CD14-positive monocyte (primary cell): Measurements from ENCODE around the gene NAXE. TPM values are rescaled to one million over a fixed set of nuclear protein-coding genes. Genes with fewer than 3 reads are reported as not detected.

ENCODE experiments used
- DNase-seq, 3 donors: peaks; one replicate each; pipeline ENCODE4 v3.0.0-alpha.2; 2011 to 2022
- H2AFZ ChIP-seq: 2 replicates; pipeline ENCODE4 v1.6.0; 2012; ENCODE audit warnings: mild to moderate bottlenecking, low read depth, low read length, inconsistent platforms; ENCODE audit not compliant: insufficient read depth, poor library complexity, severe bottlenecking
- H3K27ac ChIP-seq, 2 donors: 1 replicate in 1 of 2; 2 replicates in 1 of 2; pipeline ENCODE4 v1.5.1; 2012 to 2013; ENCODE audit warnings: low read length in 2 of 2, control low read depth in 1 of 2, inconsistent platforms in 1 of 2, low read depth in 1 of 2, mild to moderate bottlenecking in 1 of 2
- H3K27me3 ChIP-seq, 2 donors: one replicate each; pipeline versions ENCODE4 v1.6.0 to v1.6.1; 2011 to 2013; ENCODE audit warnings: low read length in 2 of 2; ENCODE audit not compliant: control insufficient read depth in 2 of 2, insufficient read depth in 2 of 2
- H3K36me3 ChIP-seq, 2 donors: replicated peaks in 1 of 2; 1 replicate in 1 of 2; 2 replicates in 1 of 2; pipeline versions ENCODE4 v1.5.1 to v1.6.1; 2012 to 2013; ENCODE audit warnings: low read length in 2 of 2, control low read depth in 1 of 2, inconsistent platforms in 1 of 2, mild to moderate bottlenecking in 1 of 2; ENCODE audit not compliant: insufficient read depth in 2 of 2, control insufficient read depth in 1 of 2
- H3K4me1 ChIP-seq, 2 donors: 1 replicate in 1 of 2; 2 replicates in 1 of 2; pipeline versions ENCODE4 v1.5.1 to v1.6.1; 2012 to 2013; ENCODE audit warnings: low read length in 2 of 2, control low read depth in 1 of 2, inconsistent platforms in 1 of 2, mild to moderate bottlenecking in 1 of 2, moderate library complexity in 1 of 2; ENCODE audit not compliant: insufficient read depth in 2 of 2, control insufficient read depth in 1 of 2
- H3K4me2 ChIP-seq: replicated peaks from 2 replicates; pipeline ENCODE3; 2012; ENCODE audit warnings: low read length, moderate library complexity, mild to moderate bottlenecking; ENCODE audit not compliant: poor library complexity, severe bottlenecking; ENCODE audit errors: extremely low read depth
- H3K4me3 ChIP-seq, 3 experiments: fragments of 200-600 bp in 1 of 3; sonication (generic) in 1 of 3; replicated peaks in 1 of 3; 1 replicate in 2 of 3; 2 replicates in 1 of 3; pipeline ENCODE4 v1.5.1; 2011 to 2013; ENCODE audit warnings: low read length in 3 of 3, mild to moderate bottlenecking in 3 of 3, control low read depth in 2 of 3, low read depth in 2 of 3, inconsistent platforms in 1 of 3, moderate library complexity in 1 of 3
- H3K79me2 ChIP-seq: 2 replicates; pipeline ENCODE4 v1.6.0; 2012; ENCODE audit warnings: mild to moderate bottlenecking, control low read depth, inconsistent platforms, low read length, moderate library complexity; ENCODE audit not compliant: insufficient read depth
- H3K9ac ChIP-seq: 2 replicates; pipeline ENCODE4 v1.6.0; 2017; ENCODE audit warnings: low read length, mild to moderate bottlenecking; ENCODE audit not compliant: insufficient read depth, poor library complexity, severe bottlenecking
- H3K9me3 ChIP-seq, 2 donors: replicated peaks in 1 of 2; 1 replicate in 1 of 2; 2 replicates in 1 of 2; pipeline versions ENCODE4 v1.5.1 to v1.6.1; 2012 to 2013; ENCODE audit warnings: low read length in 2 of 2, control low read depth in 1 of 2; ENCODE audit not compliant: control insufficient read depth in 1 of 2, insufficient read depth in 1 of 2
- H4K20me1 ChIP-seq: 2 replicates; pipeline ENCODE4 v1.6.0; 2012; ENCODE audit warnings: mild to moderate bottlenecking, low read length, control low read depth, moderate library complexity; ENCODE audit not compliant: insufficient read depth
- H3K27ac Mint-ChIP-seq, 7 donors: one replicate each; pipeline ENCODE4 v1.8.0; 2020; ENCODE audit warnings: mild to moderate bottlenecking in 7 of 7, mixed read lengths in 7 of 7, moderate library complexity in 6 of 7, inconsistent platforms in 2 of 7
- H3K27me3 Mint-ChIP-seq, 3 donors: one replicate each; pipeline ENCODE4 v1.8.0; 2021 to 2022; ENCODE audit warnings: low read depth in 3 of 3, mild to moderate bottlenecking in 3 of 3, mixed read lengths in 3 of 3, moderate library complexity in 3 of 3, inconsistent platforms in 1 of 3
- H3K36me3 Mint-ChIP-seq, 2 donors: one replicate each; pipeline ENCODE4 v1.8.0; 2020; ENCODE audit warnings: mixed read lengths in 2 of 2, inconsistent platforms in 1 of 2, mild to moderate bottlenecking in 1 of 2
- H3K4me1 Mint-ChIP-seq: one replicate; pipeline ENCODE4 v1.8.0; 2020; ENCODE audit warnings: mild to moderate bottlenecking, mixed read lengths
- H3K4me3 Mint-ChIP-seq, 2 donors: one replicate each; pipeline ENCODE4 v1.8.0; 2020; ENCODE audit warnings: mild to moderate bottlenecking in 2 of 2, mixed read lengths in 2 of 2, moderate library complexity in 1 of 2
- H3K9me3 Mint-ChIP-seq, 7 donors: one replicate each; pipeline ENCODE4 v1.8.0; 2020 to 2022; ENCODE audit warnings: mixed read lengths in 7 of 7, mild to moderate bottlenecking in 6 of 7, moderate library complexity in 6 of 7, inconsistent platforms in 2 of 7
- CTCF ChIP-seq: fragments of 200-600 bp; IDR thresholded peaks from one replicate; pipeline ENCODE4 v1.8.0; 2022; ENCODE audit warnings: antibody characterized with exemption, mild to moderate bottlenecking
- WGBS: methylation state at CpG from one replicate; pipeline ENCODE4 v1.1.5; 2013; ENCODE audit warnings: missing lambda C conversion rate; ENCODE audit not compliant: insufficient coverage; 5-methylcytosine and 5-hydroxymethylcytosine counted together
- intact Hi-C, 2 donors: fragments of 100-400 bp; cut with micrococcal nuclease; formaldehyde crosslinking; loops; one replicate each; pipeline versions ENCODE4 v1.15.0 to v1.15.1; 2023
- polyA plus RNA-seq, 3 donors: library from polyadenylated mRNA; depleted of rRNA in 1 of 3; unstranded in 2 of 3; stranded (reverse) in 1 of 3; fragments of 300-500 nt in 2 of 3; fragments of >200 nt in 1 of 3; fragmentation: Illumina TruSeq in 2 of 3; gene quantifications; 1 replicate in 2 of 3; 2 replicates in 1 of 3; pipeline ENCODE4 v1.2.3, GENCODE V29; 2012 to 2021

The NAXE gene
- polyA plus RNA-seq, 3 donors: 23.7 to 81.7 (median 54.9) TPM

DNA sequence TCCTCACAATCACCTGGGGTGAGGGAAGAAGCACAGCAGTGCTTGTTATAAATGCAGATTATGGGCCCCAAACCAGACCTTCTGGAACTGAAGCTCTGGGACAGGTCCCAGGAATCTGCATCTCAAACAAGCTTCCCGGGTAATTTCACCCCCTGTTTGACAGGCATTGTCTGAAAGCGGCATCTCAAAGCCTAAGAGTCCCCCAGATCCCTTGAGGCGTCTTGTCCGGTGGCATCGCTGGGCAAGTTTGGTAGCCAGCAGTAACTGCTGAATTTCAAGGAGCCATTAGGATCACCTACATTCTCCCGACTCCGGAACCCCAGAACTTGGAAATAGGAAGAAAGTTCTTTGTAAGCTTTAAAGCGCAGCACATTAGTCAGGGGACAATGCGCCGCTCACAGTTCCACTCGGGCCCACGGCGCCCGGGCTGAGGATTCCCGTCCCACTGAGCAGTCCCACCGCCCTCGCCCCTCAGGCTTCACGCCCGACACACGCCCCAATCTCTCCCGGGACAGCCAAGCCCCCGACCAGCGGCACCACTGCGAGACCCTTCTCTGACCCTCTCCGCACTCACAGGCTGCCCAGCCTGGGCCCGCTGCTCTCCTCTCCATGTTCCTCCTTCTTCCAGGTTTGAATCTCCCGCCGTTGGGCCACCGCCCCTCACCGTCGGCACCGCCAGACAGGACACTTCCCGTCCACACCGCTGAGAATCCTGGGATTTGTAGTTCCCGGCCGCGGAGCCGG, 19.5 kb upstream of the NAXE start, which contains the start of gene IQGAP3:
TSS of gene IQGAP3 (minus strand) at position 647 of the 744 bp plus-strand sequence. CDS start at position 611, 36 bp downstream.
- no peaks in the 10 kb centered on the region for H3K27me3 ChIP-seq
- WGBS: under 1% methylated on average over 32 of the region's 38 CpGs
- H4K20me1 ChIP-seq: no peaks in the 10 kb centered on the region
- peak within 1 kb of the TSS; percentile 29 to 77 (median 42) for H3K4me3 ChIP-seq
- Mint-ChIP-seq H3K36me3 (peaks cover 18 to 20% of the 10 kb centered on the region in 2 donors), H3K27me3 (peaks cover 0 to 8% (median 7%) of the 10 kb centered on the region in 3 donors), H3K4me1 (peaks cover 29% of the 10 kb centered on the region), H3K4me3 (peak within 1 kb of the TSS; percentile 82 to 92), H3K9me3 (peaks cover 0 to 1% (median 0%) of the 10 kb centered on the region in 7 donors), H3K27ac (peak within 1 kb of the TSS in 5 of 7 donors; percentile 21 to 82 (median 39))
- no peak within 1 kb of the TSS for H3K27ac ChIP-seq
- no peak for TF ChIP-seq CTCF
- peaks cover 32% of the 10 kb centered on the region for H3K79me2 ChIP-seq
- H3K9me3 ChIP-seq: no peaks in the 10 kb centered on the region
- intact Hi-C loops: loop anchor here in 1 of 2 donors (5.0 kb wide), 1 partner anchor 80 kb away; no protein-coding TSS in a partner anchor
- H3K36me3 ChIP-seq: peaks cover 0 to 18% of the 10 kb centered on the region in 2 donors
- DNase-seq: peak; percentile 83 to 90 (median 88)
- peak within 1 kb of the TSS; percentile 99 for H3K4me2 ChIP-seq
- peak within 1 kb of the TSS; percentile 19 for H3K9ac ChIP-seq
- peaks cover 22 to 24% of the 10 kb centered on the region in 2 donors for H3K4me1 ChIP-seq
- H2AFZ ChIP-seq: peak within 1 kb of the TSS; percentile 68

DNA sequence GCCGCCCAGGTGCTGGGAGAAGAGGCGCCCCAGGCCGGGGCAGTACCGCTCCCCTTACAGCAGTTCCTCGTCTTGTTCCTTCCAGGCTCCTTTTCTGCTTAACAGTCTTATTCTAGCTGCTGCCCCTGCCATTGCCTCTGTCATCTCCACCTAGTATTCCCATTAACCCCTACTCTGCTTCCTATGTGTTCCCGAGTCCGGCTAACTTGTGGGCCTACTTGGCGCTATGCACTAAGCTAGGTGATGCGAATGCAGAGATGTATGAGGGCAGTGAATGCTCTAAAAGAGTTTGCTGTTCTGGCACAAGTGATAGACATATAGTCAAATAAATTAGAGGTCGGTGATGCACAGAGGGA, 18.9 kb upstream of the NAXE start:
- Histone ChIP-seq H3K36me3 (peaks cover 0 to 13% of the 10 kb centered on the region in 2 donors), H3K9ac (no peak overlapping the region), H3K27ac (no peak overlapping the region), H3K9me3 (no peaks in the 10 kb centered on the region), H3K4me1 (peaks cover 22 to 24% of the 10 kb centered on the region in 2 donors), H3K4me2 (peak overlapping the region; percentile 99), H3K4me3 (peak overlapping the region in 2 of 3 experiments; percentile 42 to 77), H3K79me2 (peaks cover 30% of the 10 kb centered on the region), H3K27me3 (no peaks in the 10 kb centered on the region), H2AFZ (peak overlapping the region; percentile 68), H4K20me1 (no peaks in the 10 kb centered on the region)
- intact Hi-C loops: loop anchor here in 1 of 2 donors (5.0 kb wide), 1 partner anchor 80 kb away; no protein-coding TSS in a partner anchor
- peaks cover 0 to 1% (median 0%) of the 10 kb centered on the region in 7 donors for H3K9me3 Mint-ChIP-seq
- peaks cover 29% of the 10 kb centered on the region for H3K4me1 Mint-ChIP-seq
- DNase-seq: no peak
- H3K27me3 Mint-ChIP-seq: peaks cover 0 to 8% (median 7%) of the 10 kb centered on the region in 3 donors
- TF ChIP-seq CTCF: no peak
- H3K27ac Mint-ChIP-seq: peak overlapping the region in 2 of 7 donors; percentile 25 to 39
- 38% methylated on average over 7 of the region's 10 CpGs for WGBS
- H3K4me3 Mint-ChIP-seq: peak overlapping the region; percentile 82 to 92
- H3K36me3 Mint-ChIP-seq: peaks cover 14% of the 10 kb centered on the region in 2 donors
